GM12878 (cell line): ENCODE results near the gene SRRD. TPM values are rescaled to one million over a fixed set of nuclear protein-coding genes. Genes with fewer than 3 reads are reported as not detected.

Experiments
- ATAC-seq: fragments of 200-7000 bp; cut with Tn5 transposase; 3 replicates; pipeline ENCODE4 v1.9.1; 2020; ENCODE audit warnings: mild to moderate bottlenecking, moderate library complexity
- BruUV-seq: library from RNA; stranded (reverse); fragments of 400-500 nt; replicated peaks from 2 replicates; lab custom pipeline; 2021; lab: Mats Ljungman, UMichigan
- CTCF ChIA-PET: fragments of 300-600 bp; sonication (Branson Sonifier 250); formaldehyde crosslinking; extraction: SDS; loops from one replicate; lab custom pipeline; 2021; ENCODE audit warnings: inconsistent platforms; lab: Yijun Ruan, JAX
- POLR2A ChIA-PET: fragments of 350-600 bp; formaldehyde crosslinking; extraction: SDS; loops from one replicate; lab custom pipeline; 2021; ENCODE audit warnings: inconsistent platforms; lab: Charles Lee
- RAD21 ChIA-PET: fragments of 300-600 bp; sonication (Branson Sonifier 250); formaldehyde crosslinking; loops from one replicate; lab custom pipeline; 2023; ENCODE audit warnings: antibody characterized with exemption; ENCODE audit not compliant: unreplicated experiment; lab: Charles Lee
- SMC1A ChIA-PET: fragments of 300-600 bp; sonication (Branson Sonifier 250); formaldehyde crosslinking; loops from one replicate; lab custom pipeline; 2023; ENCODE audit not compliant: unreplicated experiment, uncharacterized antibody; lab: Charles Lee
- DNase-seq: peaks from one replicate; pipeline ENCODE4 v3.0.0-alpha.2; 2011; ENCODE audit warnings: low read depth, low spot score
- FAIRE-seq: peaks from 3 replicates; lab custom pipeline; 2011; peaks lifted over from hg19 to GRCh38; lab: Jason Lieb, UNC
- H2AFZ ChIP-seq: 2 replicates; pipeline ENCODE4 v1.6.0; 2011; ENCODE audit warnings: low read depth, low read length, control low read depth; ENCODE audit not compliant: control insufficient read depth
- H3K27ac ChIP-seq: 2 replicates; pipeline ENCODE4 v1.5.1; 2011; ENCODE audit warnings: control low read depth; ENCODE audit not compliant: control insufficient read depth, insufficient read depth
- H3K27me3 ChIP-seq, 2 experiments: replicated peaks in 1 of 2; 2 replicates each; pipeline versions ENCODE4 v1.6.0 to v1.6.1; 2011; ENCODE audit warnings: low read length in 1 of 2; ENCODE audit not compliant: control insufficient read depth in 2 of 2, insufficient read depth in 2 of 2
- H3K36me3 ChIP-seq, 2 experiments: 2 replicates each; pipeline ENCODE4 v1.5.1; 2011; ENCODE audit warnings: low read length in 1 of 2; ENCODE audit not compliant: control insufficient read depth in 2 of 2, insufficient read depth in 2 of 2
- H3K4me1 ChIP-seq: 2 replicates; pipeline ENCODE4 v1.6.1; 2011; ENCODE audit warnings: mild to moderate bottlenecking, low read length, moderate library complexity, mixed read lengths; ENCODE audit not compliant: control insufficient read depth, insufficient read depth
- H3K4me2 ChIP-seq: 2 replicates; pipeline ENCODE4 v1.6.0; 2011; ENCODE audit warnings: control low read depth; ENCODE audit not compliant: control insufficient read depth, insufficient read depth
- H3K4me3 ChIP-seq: fragments of 200-600 bp; sonication (generic); 2 replicates; pipeline ENCODE4 v1.5.1; 2016
- H3K79me2 ChIP-seq: 2 replicates; pipeline ENCODE4 v1.6.0; 2011; ENCODE audit warnings: low read length; ENCODE audit not compliant: control insufficient read depth, insufficient read depth
- H3K9ac ChIP-seq: 2 replicates; pipeline ENCODE4 v1.8.0; 2011; ENCODE audit warnings: low read length, control low read depth, mixed read lengths; ENCODE audit not compliant: control insufficient read depth, insufficient read depth
- H3K9me3 ChIP-seq: replicated peaks from 3 replicates; pipeline ENCODE4 v1.5.1; 2011; ENCODE audit warnings: mild to moderate bottlenecking, low read length; ENCODE audit not compliant: control insufficient read depth, insufficient read depth
- H4K20me1 ChIP-seq: 2 replicates; pipeline ENCODE4 v1.6.0; 2011; ENCODE audit not compliant: control insufficient read depth, insufficient read depth
- ATF7 ChIP-seq: fragments of 450-650 bp; IDR thresholded peaks from 2 replicates; pipeline ENCODE4 v1.6.1; 2016; ENCODE audit warnings: low read depth, mild to moderate bottlenecking
- CEBPB ChIP-seq, 2 experiments: fragments of 150-350 bp in 1 of 2; IDR thresholded peaks; 2 replicates each; pipeline ENCODE4 v1.6.1; 2012 to 2014; ENCODE audit warnings: low read depth in 2 of 2, low read length in 2 of 2, borderline replicate concordance in 1 of 2, inconsistent platforms in 1 of 2
- CEBPZ ChIP-seq: fragments of 150-350 bp; IDR thresholded peaks from 2 replicates; pipeline ENCODE4 v1.6.1; 2016; ENCODE audit warnings: low read depth, low read length
- IRF3 ChIP-seq: fragments of 450-650 bp; IDR thresholded peaks from 2 replicates; pipeline ENCODE4 v1.6.1; 2014; ENCODE audit warnings: mild to moderate bottlenecking
- LARP7 ChIP-seq: fragments of 450-650 bp; IDR thresholded peaks from 2 replicates; pipeline ENCODE4 v1.6.1; 2017; ENCODE audit warnings: mild to moderate bottlenecking
- NFYB ChIP-seq: IDR thresholded peaks from 2 replicates; pipeline ENCODE4 v1.6.1; 2011; ENCODE audit warnings: low read depth, mild to moderate bottlenecking, low read length, improper control_type of control experiment, moderate library complexity; ENCODE audit not compliant: insufficient read depth
- NKRF ChIP-seq: fragments of 450-650 bp; conservative IDR thresholded peaks from 2 replicates; pipeline ENCODE4 v1.6.1; 2017; ENCODE audit warnings: mild to moderate bottlenecking, moderate library complexity
- POLR2A ChIP-seq: IDR thresholded peaks from 2 replicates; pipeline ENCODE4 v1.6.1; 2011; ENCODE audit warnings: low read depth, mild to moderate bottlenecking, low read length
- RAD51 ChIP-seq: fragments of 450-650 bp; IDR thresholded peaks from 2 replicates; pipeline ENCODE4 v1.6.1; 2016; ENCODE audit warnings: moderate library complexity, mild to moderate bottlenecking, inconsistent platforms
- RBBP5 ChIP-seq: fragments of 200-600 bp; sonication (generic); conservative IDR thresholded peaks from 2 replicates; pipeline ENCODE4 v1.6.1; 2016
- SMC3 ChIP-seq: IDR thresholded peaks from 2 replicates; pipeline ENCODE4 v1.6.1; 2011; ENCODE audit warnings: low read length, improper control_type of control experiment, borderline replicate concordance
- SRF ChIP-seq, 2 experiments: IDR thresholded peaks; 2 replicates each; pipeline ENCODE4 v1.6.1; 2011; ENCODE audit warnings: low read depth in 2 of 2, low read length in 2 of 2, mild to moderate bottlenecking in 1 of 2, moderate library complexity in 1 of 2
- SUPT20H ChIP-seq: IDR thresholded peaks from 2 replicates; pipeline ENCODE4 v1.6.1; 2011; ENCODE audit warnings: low read depth, mild to moderate bottlenecking, low read length, moderate library complexity, borderline replicate concordance; ENCODE audit not compliant: control insufficient read depth
- SUZ12 ChIP-seq: fragments of 200-600 bp; sonication (generic); IDR thresholded peaks from one replicate; pipeline ENCODE4 v1.6.1; 2018; ENCODE audit warnings: antibody characterized with exemption, mild to moderate bottlenecking; ENCODE audit not compliant: unreplicated experiment
- YY1 ChIP-seq: IDR thresholded peaks from 2 replicates; pipeline ENCODE4 v1.6.1; 2011; ENCODE audit warnings: low read depth, mild to moderate bottlenecking, low read length
- ZNF274 ChIP-seq: IDR thresholded peaks from one replicate; pipeline ENCODE4 v1.8.0; 2011; ENCODE audit not compliant: insufficient read length, insufficient read depth
- ZNF622 ChIP-seq: fragments of 450-650 bp; IDR thresholded peaks from 2 replicates; pipeline ENCODE4 v1.6.1; 2017; ENCODE audit warnings: mild to moderate bottlenecking, inconsistent platforms
- WGBS: methylation state at CpG from one replicate; pipeline ENCODE4 v1.1.6; 2016; ENCODE audit warnings: low lambda C conversion rate; ENCODE audit not compliant: insufficient replicate concordance, insufficient coverage; ENCODE audit errors: missing lambda C conversion rate; 5-methylcytosine and 5-hydroxymethylcytosine counted together
- in situ Hi-C: fragments of 300-500 bp; cut with MboI; formaldehyde crosslinking; loops from 9 replicates; pipeline ENCODE4 v1.14.3; 2018; ENCODE audit warnings: mixed read lengths
- intact Hi-C: fragments of 100-400 bp; cut with micrococcal nuclease; formaldehyde crosslinking; loops from one replicate; pipeline ENCODE4 v1.14.2; 2022; ENCODE audit not compliant: unreplicated experiment
- polyA plus RNA-seq, 11 experiments: library from polyadenylated mRNA; depleted of rRNA in 4 of 11; unstranded in 6 of 11; stranded (reverse) in 5 of 11; fragments of >200 nt; fragmentation: Nextera tagmentation in 4 of 11; fragmentation: Illumina TruSeq in 1 of 11; extraction: Ambion mirVana in 4 of 11; extraction: Trizol in 1 of 11; gene quantifications; 1 replicate in 1 of 11; 2 replicates in 10 of 11; pipeline versions ENCODE4 v1.2.1 to v1.2.3, GENCODE V29; 2011 to 2016; ENCODE audit warnings: inconsistent platforms in 2 of 11, missing spikeins in 2 of 11, low read depth in 1 of 11
- total RNA-seq, 4 experiments: library from RNA; depleted of rRNA in 3 of 4; stranded (reverse); fragments of >200 nt in 3 of 4; fragmentation: Illumina TruSeq in 1 of 4; extraction: Trizol in 1 of 4; gene quantifications; 2 replicates each; pipeline versions ENCODE4 v1.2.1 to v1.2.3, GENCODE V29; 2013 to 2021

SRRD gene
- total and polyA plus RNA-seq, 10 of the 15 experiments (the other 5 are each of a cell fraction or from before 2014, with no cell fraction given): 4.1 to 50.6 (median 27.5) TPM

GRCh38 chr22:26437694-26438392, 45.8 kb upstream of the SRRD start:
- H4K20me1 ChIP-seq: peaks cover 4% of the 10 kb centered on the region; the same call in 1 of the 2 replicates
- no peak for FAIRE-seq
- ChIA-PET CTCF (interaction anchor here (0.6 to 0.8 kb wide), 4 partner anchors 23 to 41 kb away, joined by 3 to 7 read pairs (median 4); no protein-coding TSS in a partner anchor), POLR2A (no interaction called here), RAD21 (interaction anchor here (1.1 kb wide), 1 partner anchor 18 kb away, joined by 3 read pairs; no protein-coding TSS in a partner anchor), SMC1A (interaction anchor here (1.3 kb wide), 1 partner anchor 10 kb away, joined by 4 read pairs; no protein-coding TSS in a partner anchor)
- WGBS: 94% methylated on average over 14 of the region's 14 CpGs
- TF ChIP-seq ZNF274: no peak
- no peak for TF ChIP-seq IRF3
- TF ChIP-seq ZNF622: no peak
- TF ChIP-seq SRF (IDR thresholded peaks at IDR 0.05; ENCODE audit: low read depth in 2 of 2, low read length in 2 of 2): no peak
- no peak for TF ChIP-seq RBBP5
- TF ChIP-seq ATF7: no peak
- no peak for TF ChIP-seq CEBPZ
- no peak for TF ChIP-seq LARP7
- TF ChIP-seq SUPT20H: no peak
- TF ChIP-seq CEBPB (IDR thresholded peaks at IDR 0.05; ENCODE audit: borderline replicate concordance in 1 of 2, low read depth in 2 of 2, low read length in 2 of 2): no peak
- no peak for TF ChIP-seq RAD51
- TF ChIP-seq NFYB: no peak
- TF ChIP-seq SUZ12: no peak
- TF ChIP-seq NKRF: no peak
- no peak for TF ChIP-seq POLR2A
- TF ChIP-seq YY1: no peak
- no peak for TF ChIP-seq SMC3
- H3K79me2 ChIP-seq: peaks cover 10% of the 10 kb centered on the region
- no peak for ATAC-seq
- no peak overlapping the region for H2AFZ ChIP-seq
- in situ Hi-C loops: no loop called here
- H3K36me3 ChIP-seq: peaks cover 5 to 10% of the 10 kb centered on the region in 2 experiments; a peak in 3 of 4 replicates
- H3K27me3 ChIP-seq: no peaks in the 10 kb centered on the region
- no peak overlapping the region for H3K27ac ChIP-seq
- H3K9me3 ChIP-seq: no peaks in the 10 kb centered on the region
- intact Hi-C loops: no loop called here
- DNase-seq: no peak
- no peak overlapping the region for H3K4me2 ChIP-seq
- H3K9ac ChIP-seq: no peak overlapping the region
- H3K4me1 ChIP-seq: peaks cover 3% of the 10 kb centered on the region
- no peak overlapping the region for H3K4me3 ChIP-seq
- BruUV-seq: no TSS peak
